Smooth muscle cell of the umbilical artery (primary cell): Measurements from ENCODE around the gene LCE2A. TPM values are rescaled to one million over a fixed set of nuclear protein-coding genes. Genes with fewer than 3 reads are reported as not detected.

Source experiments
- total RNA-seq: library from RNA; depleted of rRNA; stranded (reverse); fragments of >200 nt; gene quantifications from 2 replicates; pipeline ENCODE4 v1.2.3, GENCODE V29; 2014

Gene LCE2A
- not detected in 2 replicates for total RNA-seq

GRCh38 chr1:152697701-152698600 is at the start of gene LCE2A:
LCE2A (plus strand) TSS chr1:152698345; CDS start chr1:152698902, 557 bp downstream.

GRCh38 chr1:152663098-152663497 is 35.0 kb upstream of the LCE2A start, which contains the start of gene LCE2D:
LCE2D (plus strand) TSS chr1:152663380; CDS start chr1:152664106, 726 bp downstream.

GRCh38 chr1:152674983-152675382 is 23.2 kb upstream of the LCE2A start, which contains the start of gene LCE2C:
LCE2C (plus strand) TSS chr1:152675279; CDS start chr1:152676016, 737 bp downstream.

GRCh38 chr1:152685823-152686222 is 12.3 kb upstream of the LCE2A start, which contains the start of gene LCE2B:
LCE2B (plus strand) TSS chr1:152686123; CDS start chr1:152686844, 721 bp downstream.

GRCh38 chr1:152707860-152708259 is 9.7 kb downstream of the LCE2A start, which contains the start of gene LCE4A:
LCE4A (plus strand) TSS chr1:152708160; CDS start chr1:152709076, 916 bp downstream.

Other genes starting within 250 kb of the LCE2A start
- gene LCE5A, start 187.5 kb upstream of the LCE2A start, total RNA-seq = not detected in 2 replicates
- not detected in 2 replicates for gene CRCT1, start 183.9 kb upstream of the LCE2A start, total RNA-seq
- gene LCE3E, start 131.6 kb upstream of the LCE2A start, total RNA-seq = not detected in 2 replicates
- gene LCE3D, start 117.8 kb upstream of the LCE2A start, total RNA-seq = not detected in 2 replicates
- not detected in 2 replicates for gene LCE3C, start 98.1 kb upstream of the LCE2A start, total RNA-seq
- gene LCE3B, start 84.5 kb upstream of the LCE2A start, total RNA-seq = not detected in 2 replicates
- gene LCE3A, start 75.2 kb upstream of the LCE2A start, total RNA-seq = not detected in 2 replicates
- gene LCE2D, start 35.0 kb upstream of the LCE2A start, total RNA-seq = not detected in 2 replicates
- not detected in 2 replicates for gene LCE2C, start 23.1 kb upstream of the LCE2A start, total RNA-seq
- gene LCE2B, start 12.2 kb upstream of the LCE2A start, total RNA-seq = not detected in 2 replicates
- not detected in 2 replicates for gene LCE4A, start 9.8 kb downstream of the LCE2A start, total RNA-seq
- gene KPRP, start 59.7 kb downstream of the LCE2A start, total RNA-seq = not detected in 2 replicates
- not detected in 2 replicates for gene LCE1F, start 76.8 kb downstream of the LCE2A start, total RNA-seq
- gene LCE1E, start 87.9 kb downstream of the LCE2A start, total RNA-seq = 0.42 TPM in 1 of 2 replicates, not detected in the other
- gene LCE1D, start 98.4 kb downstream of the LCE2A start, total RNA-seq = not detected in 2 replicates
- gene LCE1C, start 108.3 kb downstream of the LCE2A start, total RNA-seq = not detected in 2 replicates
- not detected in 2 replicates for gene LCE1B, start 113.6 kb downstream of the LCE2A start, total RNA-seq
- gene LCE1A, start 129.1 kb downstream of the LCE2A start, total RNA-seq = not detected in 2 replicates
- gene LCE6A, start 144.5 kb downstream of the LCE2A start, total RNA-seq = not detected in 2 replicates
- not detected in 2 replicates for gene LCE7A, start 161.7 kb downstream of the LCE2A start, total RNA-seq
- not detected in 2 replicates for gene SMCP, start 180.0 kb downstream of the LCE2A start, total RNA-seq
- 1.1 TPM in 1 of 2 replicates, not detected in the other for gene IVL, start 210.2 kb downstream of the LCE2A start, total RNA-seq
- not detected in 2 replicates for gene SPRR5, start 248.9 kb downstream of the LCE2A start, total RNA-seq